ENCODE measurements around the gene USP4. TPM values are rescaled to one million over a fixed set of nuclear protein-coding genes. Genes with fewer than 3 reads are reported as not detected.

The USP4 gene
- total and polyA plus RNA-seq, 2 of the 8 experiments (the other 6 are each of a cell fraction or from before 2014, with no cell fraction given), result 16.0 to 27.8 TPM

DNA sequence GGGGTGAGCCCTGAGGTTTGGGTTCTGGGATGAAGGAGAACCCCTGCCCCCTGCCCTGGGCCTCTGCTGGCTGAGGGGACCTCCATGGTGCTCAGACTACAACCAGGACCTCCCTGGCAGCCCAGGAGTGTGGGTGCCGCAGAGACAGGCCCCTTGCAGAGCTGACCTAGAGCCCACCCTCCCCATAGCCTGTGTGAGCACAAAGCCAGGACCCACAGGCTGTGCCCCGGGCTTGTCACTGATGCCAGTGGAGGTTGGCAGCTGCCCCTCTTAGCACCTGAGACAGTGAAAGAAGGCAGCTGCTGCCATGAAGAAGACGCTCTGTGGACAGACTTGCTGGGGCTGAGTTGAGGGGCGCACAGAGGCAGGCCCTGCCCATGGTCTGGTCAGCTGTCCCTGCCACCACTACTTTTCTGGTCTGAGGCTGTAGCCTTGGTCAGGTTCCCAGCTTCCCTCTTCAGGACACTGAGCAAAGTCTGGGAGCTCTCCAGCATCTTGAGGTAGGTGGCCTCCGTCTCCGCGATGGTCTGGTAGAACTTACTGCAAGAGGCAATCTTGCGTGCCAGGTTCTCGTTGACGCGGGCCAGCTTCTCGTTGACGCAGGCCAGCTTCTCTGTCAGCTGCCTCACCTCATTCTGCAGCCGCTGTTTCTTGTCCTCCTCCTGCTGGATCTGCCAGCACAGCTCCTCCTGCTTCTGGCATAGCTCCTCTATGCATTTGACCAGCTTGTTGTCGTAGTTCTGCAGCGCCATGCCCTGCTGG is 23.0 kb downstream of the USP4 start (continued):
- TF ChIP-seq, protein P1, sequence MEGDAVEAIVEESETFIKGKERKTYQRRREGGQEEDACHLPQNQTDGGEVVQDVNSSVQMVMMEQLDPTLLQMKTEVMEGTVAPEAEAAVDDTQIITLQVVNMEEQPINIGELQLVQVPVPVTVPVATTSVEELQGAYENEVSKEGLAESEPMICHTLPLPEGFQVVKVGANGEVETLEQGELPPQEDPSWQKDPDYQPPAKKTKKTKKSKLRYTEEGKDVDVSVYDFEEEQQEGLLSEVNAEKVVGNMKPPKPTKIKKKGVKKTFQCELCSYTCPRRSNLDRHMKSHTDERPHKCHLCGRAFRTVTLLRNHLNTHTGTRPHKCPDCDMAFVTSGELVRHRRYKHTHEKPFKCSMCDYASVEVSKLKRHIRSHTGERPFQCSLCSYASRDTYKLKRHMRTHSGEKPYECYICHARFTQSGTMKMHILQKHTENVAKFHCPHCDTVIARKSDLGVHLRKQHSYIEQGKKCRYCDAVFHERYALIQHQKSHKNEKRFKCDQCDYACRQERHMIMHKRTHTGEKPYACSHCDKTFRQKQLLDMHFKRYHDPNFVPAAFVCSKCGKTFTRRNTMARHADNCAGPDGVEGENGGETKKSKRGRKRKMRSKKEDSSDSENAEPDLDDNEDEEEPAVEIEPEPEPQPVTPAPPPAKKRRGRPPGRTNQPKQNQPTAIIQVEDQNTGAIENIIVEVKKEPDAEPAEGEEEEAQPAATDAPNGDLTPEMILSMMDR (IDR thresholded peaks at IDR 0.05; ENCODE audit: control extremely low read depth in 1 of 3, insufficient read depth in 1 of 3, low read depth in 1 of 3, low read length in 3 of 3), result no peak
- no peak for TF ChIP-seq SIN3A (conservative IDR thresholded peaks at IDR 0.05 in 1 of 2, IDR thresholded peaks at IDR 0.05 in 1 of 2; ENCODE audit: low read depth in 1 of 2, low read length in 2 of 2)
- TF ChIP-seq CHD1 (IDR thresholded peaks at IDR 0.05; ENCODE audit: low read depth, low read length), result no peak
- TF ChIP-seq CHD2 (IDR thresholded peaks at IDR 0.05; ENCODE audit: low read length), result no peak
- no peak for TF ChIP-seq EP300 (IDR thresholded peaks at IDR 0.05; ENCODE audit: borderline replicate concordance in 1 of 2, low read depth in 2 of 2, low read length in 2 of 2)
- TF ChIP-seq CTBP2 (IDR thresholded peaks at IDR 0.05; ENCODE audit: borderline replicate concordance, insufficient read depth, insufficient read length, low read length), result no peak
- no peak for TF ChIP-seq SRF (IDR thresholded peaks at IDR 0.05; ENCODE audit: low read depth, low read length)
